22Rv1 (cell line): ENCODE results near the gene MICAL1.

Experiments used
- ZFX ChIP-seq: fragments of 450-650 bp; IDR thresholded peaks from 2 replicates; pipeline ENCODE4 v1.6.1; 2017; ENCODE audit warnings: antibody characterized with exemption, borderline replicate concordance
- TF ChIP-seq, protein P1 (sequence below): fragments of 450-650 bp; IDR thresholded peaks from 2 replicates; pipeline ENCODE4 v1.5.1; 2017; ENCODE audit warnings: mild to moderate bottlenecking

DNA sequence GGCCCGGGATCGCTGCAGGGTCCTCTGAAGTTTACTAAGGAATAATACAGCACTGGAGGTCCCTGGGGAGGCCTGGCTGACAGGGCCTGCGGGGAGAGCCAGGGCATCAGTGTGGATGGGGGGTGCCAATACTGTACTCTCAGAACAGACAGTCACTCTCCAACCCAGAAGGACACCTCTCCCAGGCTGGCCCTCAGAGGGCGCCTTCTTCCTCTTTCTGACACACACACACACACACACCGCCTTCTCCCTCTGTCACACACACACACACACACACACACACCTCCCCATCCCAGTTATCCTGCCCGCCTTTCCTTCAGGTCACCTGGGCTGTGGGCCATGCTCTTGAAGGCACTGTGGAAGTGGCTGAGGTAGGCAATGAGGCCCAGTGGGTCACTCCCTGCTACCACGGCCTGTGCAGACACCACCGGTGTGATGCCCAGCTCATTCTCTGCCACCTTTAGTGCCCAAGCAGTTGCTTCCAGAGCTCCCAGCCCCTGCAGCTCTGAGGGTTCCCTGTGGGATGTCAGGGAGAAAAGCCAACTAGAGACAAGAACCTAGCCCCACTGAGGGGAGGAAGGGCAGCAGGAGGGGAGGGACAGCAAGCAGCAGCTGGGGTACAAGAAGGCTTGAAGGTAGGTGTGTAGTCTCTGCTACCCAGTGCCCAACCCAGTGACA is 7.6 kb downstream of the MICAL1 start:
- TF ChIP-seq, protein P1, sequence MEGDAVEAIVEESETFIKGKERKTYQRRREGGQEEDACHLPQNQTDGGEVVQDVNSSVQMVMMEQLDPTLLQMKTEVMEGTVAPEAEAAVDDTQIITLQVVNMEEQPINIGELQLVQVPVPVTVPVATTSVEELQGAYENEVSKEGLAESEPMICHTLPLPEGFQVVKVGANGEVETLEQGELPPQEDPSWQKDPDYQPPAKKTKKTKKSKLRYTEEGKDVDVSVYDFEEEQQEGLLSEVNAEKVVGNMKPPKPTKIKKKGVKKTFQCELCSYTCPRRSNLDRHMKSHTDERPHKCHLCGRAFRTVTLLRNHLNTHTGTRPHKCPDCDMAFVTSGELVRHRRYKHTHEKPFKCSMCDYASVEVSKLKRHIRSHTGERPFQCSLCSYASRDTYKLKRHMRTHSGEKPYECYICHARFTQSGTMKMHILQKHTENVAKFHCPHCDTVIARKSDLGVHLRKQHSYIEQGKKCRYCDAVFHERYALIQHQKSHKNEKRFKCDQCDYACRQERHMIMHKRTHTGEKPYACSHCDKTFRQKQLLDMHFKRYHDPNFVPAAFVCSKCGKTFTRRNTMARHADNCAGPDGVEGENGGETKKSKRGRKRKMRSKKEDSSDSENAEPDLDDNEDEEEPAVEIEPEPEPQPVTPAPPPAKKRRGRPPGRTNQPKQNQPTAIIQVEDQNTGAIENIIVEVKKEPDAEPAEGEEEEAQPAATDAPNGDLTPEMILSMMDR = no peak
- TF ChIP-seq ZFX = no peak
